SH-SY5Y (cell line): ENCODE data around the gene UBE2R2.

Experiments used
- GATA2 ChIP-seq: IDR thresholded peaks from 2 replicates; pipeline ENCODE4 v1.6.1; 2011; ENCODE audit warnings: mild to moderate bottlenecking, low read depth, low read length
- GATA3 ChIP-seq: IDR thresholded peaks from 2 replicates; pipeline ENCODE4 v1.6.1; 2011; ENCODE audit warnings: low read depth, mild to moderate bottlenecking, low read length, moderate library complexity

UBE2R2 gene

GRCh38 chr9:33877727-33878489, 60.9 kb downstream of the UBE2R2 start:
- TF ChIP-seq GATA2 (no peak), GATA3 (no peak)

GRCh38 chr9:33878691-33879366, 61.9 kb downstream of the UBE2R2 start:
- no peak for TF ChIP-seq GATA2
- TF ChIP-seq GATA3, result no peak

DNA sequence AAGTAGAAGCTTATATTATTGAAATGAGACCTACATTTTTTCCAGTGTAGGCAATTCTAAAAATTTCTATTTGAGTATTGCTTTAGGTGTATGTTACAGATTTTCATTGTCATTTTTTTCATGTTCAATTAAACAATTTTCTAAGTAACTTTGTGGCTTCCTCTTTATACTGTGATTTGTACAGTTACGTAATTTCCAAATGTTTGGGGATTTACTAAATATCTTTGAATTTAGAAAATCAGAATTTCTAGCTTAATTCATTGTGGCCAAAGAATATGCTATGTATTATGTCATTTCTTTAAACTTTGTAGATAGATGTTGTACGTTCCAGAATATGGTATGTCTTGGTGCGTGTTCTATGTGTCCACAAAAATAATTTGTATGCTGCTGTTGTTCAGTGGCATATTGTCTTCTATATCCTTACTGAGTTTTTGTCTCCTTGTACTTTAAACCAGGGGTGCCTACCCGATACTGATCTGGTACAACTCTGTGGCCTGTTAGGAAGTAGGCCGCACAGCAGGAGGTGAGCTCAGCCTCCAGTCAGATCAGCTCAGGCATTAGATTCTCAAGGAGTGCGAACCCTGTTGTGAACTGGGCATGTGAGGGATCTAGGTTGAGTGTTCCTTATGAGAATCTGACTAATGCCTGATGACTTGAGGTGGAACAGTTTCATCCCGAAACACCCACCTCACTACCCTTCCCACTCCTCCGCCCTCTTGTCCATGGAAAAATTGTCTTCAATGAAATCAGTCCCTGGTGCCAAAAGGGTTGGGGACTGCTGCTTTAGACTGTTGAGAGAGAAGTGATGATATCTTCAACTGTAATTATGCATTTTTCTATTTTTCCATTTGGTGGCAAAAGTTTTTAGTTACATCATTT, 63.5 kb downstream of the UBE2R2 start:
- TF ChIP-seq GATA3 (no peak), GATA2 (no peak)

DNA sequence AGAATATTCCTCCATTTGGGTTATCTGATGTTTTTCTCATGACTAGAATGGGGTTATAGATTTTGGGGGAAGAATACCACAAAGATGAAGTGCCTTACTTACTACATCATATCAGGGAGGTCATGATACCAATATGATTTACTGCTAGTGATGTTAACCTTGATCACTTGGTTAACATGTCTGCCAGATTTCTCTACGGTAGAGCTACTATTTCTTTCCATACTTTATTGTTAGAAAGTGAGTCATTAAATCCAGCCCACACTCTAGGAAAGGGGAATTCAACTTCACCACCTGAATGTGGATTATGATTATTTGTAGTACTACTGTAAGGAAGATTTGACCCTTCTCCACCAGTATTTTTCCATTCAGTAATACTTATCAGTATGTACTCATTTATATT, 64.7 kb downstream of the UBE2R2 start:
- TF ChIP-seq GATA2 (no peak), GATA3 (no peak)

GRCh38 chr9:33884856-33885701, 68.1 kb downstream of the UBE2R2 start:
- TF ChIP-seq GATA3, result no peak
- no peak for TF ChIP-seq GATA2

DNA sequence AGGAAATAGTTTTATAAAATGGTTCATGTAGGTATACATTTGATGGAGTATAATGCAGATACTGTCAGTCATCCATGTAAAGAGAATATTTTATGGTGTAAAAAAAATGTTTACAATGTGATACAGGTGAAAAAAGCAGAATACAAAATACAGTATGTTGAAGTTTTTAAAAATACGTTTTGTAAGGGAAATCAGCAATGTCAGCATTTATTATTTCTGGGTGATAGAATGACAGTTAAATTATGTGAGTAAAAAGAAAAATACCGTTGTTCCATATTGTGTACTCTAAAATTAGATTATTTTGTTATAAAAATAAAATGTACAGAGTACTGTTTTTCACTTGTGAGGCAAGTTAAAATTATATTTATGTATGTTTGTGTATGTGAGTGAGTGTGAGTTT, 69.0 kb downstream of the UBE2R2 start:
- TF ChIP-seq GATA2 (no peak), GATA3 (no peak)

GRCh38 chr9:33893861-33894260, 76.9 kb downstream of the UBE2R2 start:
- TF ChIP-seq GATA2 (no peak), GATA3 (no peak)

DNA sequence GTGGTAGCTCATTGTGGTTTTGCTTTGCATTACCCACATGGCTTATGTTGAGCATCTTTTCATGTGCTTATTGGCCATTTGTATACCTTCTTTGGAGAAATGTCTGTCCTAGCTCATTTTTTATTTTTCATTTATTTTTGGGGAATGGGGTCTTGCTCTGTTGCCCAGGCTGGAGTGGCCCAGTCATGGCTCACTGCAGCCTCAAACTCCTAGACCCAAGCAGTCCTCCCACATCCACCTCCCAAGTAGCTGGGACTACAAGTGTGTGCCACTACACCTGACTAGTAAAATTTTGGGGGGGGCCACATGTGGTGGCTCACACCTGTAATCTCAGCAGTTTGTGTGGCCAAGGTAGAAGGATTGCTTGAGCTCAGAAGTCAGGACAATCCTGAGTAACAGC, 77.4 kb downstream of the UBE2R2 start:
- no peak for TF ChIP-seq GATA3
- no peak for TF ChIP-seq GATA2

GRCh38 chr9:33903157-33903780, 86.3 kb downstream of the UBE2R2 start:
- no peak for TF ChIP-seq GATA3
- TF ChIP-seq GATA2, result no peak

GRCh38 chr9:33905137-33905536, 88.2 kb downstream of the UBE2R2 start:
- TF ChIP-seq GATA3 (no peak), GATA2 (no peak)

GRCh38 chr9:33906769-33907168, 89.8 kb downstream of the UBE2R2 start:
- TF ChIP-seq GATA2 (no peak), GATA3 (no peak)

- TF ChIP-seq GATA3 (no peak), GATA2 (no peak)
Observed at GRCh38 chr9:33907347-33907746, 90.4 kb downstream of the UBE2R2 start.

GRCh38 chr9:33908114-33908513, 91.2 kb downstream of the UBE2R2 start:
- TF ChIP-seq GATA3, result no peak
- TF ChIP-seq GATA2, result no peak
